ENCODE measurements around the gene SLC24A3.

The SLC24A3 gene

GRCh38 chr20:19486446-19486845, 274.0 kb downstream of the SLC24A3 start:
- H3K4me3 ChIP-seq (ENCODE audit: low read length): no peak overlapping the region
- TF ChIP-seq CTCF (conservative IDR thresholded peaks at IDR 0.05; ENCODE audit: low read length): no peak

GRCh38 chr20:19487420-19487819, 275.0 kb downstream of the SLC24A3 start:
- H3K4me3 ChIP-seq (ENCODE audit: low read length): no peak overlapping the region
- DNase-seq (ENCODE audit: low read depth): no peak
- no peak for TF ChIP-seq CTCF (conservative IDR thresholded peaks at IDR 0.05; ENCODE audit: low read length)

More at GRCh38 chr20:19486446-19486845, 274.0 kb downstream of the SLC24A3 start:
- DNase-seq (ENCODE audit: low read depth): no peak

- TF ChIP-seq CTCF (conservative IDR thresholded peaks at IDR 0.05; ENCODE audit: low read length): no peak
- DNase-seq (ENCODE audit: low read depth): no peak
These were observed 278.8 kb downstream of the SLC24A3 start for GRCh38 chr20:19491241-19491640.

GRCh38 chr20:19492116-19492515, 279.7 kb downstream of the SLC24A3 start:
- no peak overlapping the region for H3K4me3 ChIP-seq (ENCODE audit: low read length)
- no peak for TF ChIP-seq CTCF (conservative IDR thresholded peaks at IDR 0.05; ENCODE audit: low read length)
- DNase-seq (ENCODE audit: low read depth): no peak

More at GRCh38 chr20:19491241-19491640, 278.8 kb downstream of the SLC24A3 start:
- H3K4me3 ChIP-seq (ENCODE audit: low read length): no peak overlapping the region

- DNase-seq (ENCODE audit: low read depth): no peak
These were observed 280.4 kb downstream of the SLC24A3 start for GRCh38 chr20:19492687-19493336.

GRCh38 chr20:19493794-19494495, 281.5 kb downstream of the SLC24A3 start:
- H3K4me3 ChIP-seq (ENCODE audit: low read length): no peak overlapping the region
- no peak for DNase-seq (ENCODE audit: low read depth)
- no peak for TF ChIP-seq CTCF (conservative IDR thresholded peaks at IDR 0.05; ENCODE audit: low read length)

More at GRCh38 chr20:19492687-19493336, 280.4 kb downstream of the SLC24A3 start:
- TF ChIP-seq CTCF (conservative IDR thresholded peaks at IDR 0.05; ENCODE audit: low read length): no peak
- H3K4me3 ChIP-seq (ENCODE audit: low read length): no peak overlapping the region

All from AG10803 (cell line).